ENCODE results near the gene OSBPL1A. TPM values are rescaled to one million over a fixed set of nuclear protein-coding genes. Genes with fewer than 3 reads are reported as not detected.

OSBPL1A gene
- total and polyA plus RNA-seq, 4 experiments from 2014 or later = 2.4 to 5.3 (median 4.0) TPM

DNA sequence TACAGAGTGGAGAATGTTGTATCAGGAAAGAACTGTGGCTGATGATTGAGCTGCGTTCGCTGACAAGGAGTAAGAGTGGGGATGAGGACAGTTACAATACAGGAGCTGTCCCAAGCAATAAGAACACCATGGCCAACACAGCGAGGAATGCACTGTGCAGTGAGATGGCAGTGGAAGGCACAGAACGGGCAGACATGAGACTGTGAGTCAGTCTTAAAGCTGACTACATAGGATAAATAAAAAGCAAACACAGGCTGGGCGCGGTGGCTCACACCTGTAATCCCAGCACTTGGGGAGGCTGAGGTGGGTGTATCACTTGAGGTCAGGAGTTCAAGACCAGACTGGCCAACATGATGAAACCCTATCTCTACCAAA lies 169.0 kb downstream of the OSBPL1A start:
- no peaks in the 10 kb centered on the region for H3K4me1 ChIP-seq (ENCODE audit: insufficient read depth, low read length)
- Mint-ChIP-seq H3K9me3 (no peaks in the 10 kb centered on the region), H3K27me3 (peaks cover 5 to 16% of the 10 kb centered on the region in 2 donors), H3K4me3 (no peak overlapping the region), H3K36me3 (peaks cover 0 to 3% of the 10 kb centered on the region in 2 donors), H3K27ac (no peak overlapping the region), H3K4me1 (peaks cover 0 to 2% (median under 1%) of the 10 kb centered on the region in 4 donors)
- intact Hi-C loops (cut with micrococcal nuclease) = no loop called here
- no peak overlapping the region for H3K27ac ChIP-seq (ENCODE audit: low read depth, low read length)
- ChIA-PET CTCF (ENCODE audit: partially characterized antibody) (no interaction called here), POLR2A (ENCODE audit: partially characterized antibody) (no interaction called here)
- no peaks in the 10 kb centered on the region for H3K36me3 ChIP-seq (ENCODE audit: insufficient read depth, low read length)
- H3K27me3 ChIP-seq (ENCODE audit: insufficient read depth, low read length) = no peaks in the 10 kb centered on the region
- no peak for DNase-seq
- no peaks in the 10 kb centered on the region for H3K9me3 ChIP-seq (ENCODE audit: control insufficient read depth in 1 of 2, low read length in 2 of 2)
- no peak overlapping the region for H3K4me3 ChIP-seq (ENCODE audit: low read length in 2 of 2)

DNA sequence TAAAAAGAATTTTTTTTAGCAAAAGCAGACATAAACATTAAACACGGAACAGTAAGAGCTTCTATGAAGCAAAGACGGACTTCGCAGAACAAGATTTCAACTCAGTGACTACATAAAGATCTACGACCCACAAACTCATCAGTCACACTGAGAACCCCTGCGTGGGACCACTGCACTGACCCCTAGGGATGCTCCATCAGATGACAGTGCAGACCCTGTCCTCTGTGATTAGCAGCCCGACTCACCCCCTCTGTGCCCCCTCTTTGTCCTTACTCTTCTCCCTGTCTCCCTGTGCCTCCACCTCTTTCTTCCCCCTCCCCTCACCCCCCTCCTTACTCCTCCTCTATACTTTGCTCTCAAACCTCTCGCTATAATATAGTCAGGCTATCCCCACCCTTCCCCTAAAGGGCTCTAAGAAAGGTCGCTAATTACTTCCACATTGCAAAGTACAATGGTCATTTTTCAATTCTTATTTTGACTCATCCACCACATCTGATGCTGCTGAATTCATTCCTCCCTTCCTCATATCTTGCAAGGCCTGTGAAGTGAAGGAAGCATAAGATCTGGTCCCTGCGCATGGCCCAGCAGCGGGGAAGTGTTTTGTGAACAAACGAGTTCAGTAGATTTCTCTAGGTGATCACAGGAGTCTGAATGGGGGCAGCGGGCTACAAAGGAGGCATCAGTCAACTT lies 169.5 kb downstream of the OSBPL1A start:
- H3K27me3 ChIP-seq (ENCODE audit: insufficient read depth, low read length) = no peaks in the 10 kb centered on the region
- no peak overlapping the region for H3K27ac Mint-ChIP-seq
- peaks cover 5 to 16% of the 10 kb centered on the region in 2 donors for H3K27me3 Mint-ChIP-seq
- H3K4me1 Mint-ChIP-seq = peaks cover 0 to under 1% (median 0%) of the 10 kb centered on the region in 4 donors
- DNase-seq = no peak
- H3K36me3 ChIP-seq (ENCODE audit: insufficient read depth, low read length) = no peaks in the 10 kb centered on the region
- no peaks in the 10 kb centered on the region for H3K9me3 Mint-ChIP-seq
- H3K36me3 Mint-ChIP-seq = peaks cover 0 to 3% of the 10 kb centered on the region in 2 donors
- H3K27ac ChIP-seq (ENCODE audit: low read depth, low read length) = no peak overlapping the region
- no peaks in the 10 kb centered on the region for H3K4me1 ChIP-seq (ENCODE audit: insufficient read depth, low read length)
- intact Hi-C loops (cut with micrococcal nuclease) = no loop called here
- ChIA-PET POLR2A (ENCODE audit: partially characterized antibody) (no interaction called here), CTCF (ENCODE audit: partially characterized antibody) (no interaction called here)
- H3K4me3 ChIP-seq (ENCODE audit: low read length in 2 of 2) = no peak overlapping the region
- H3K4me3 Mint-ChIP-seq = no peak overlapping the region
- no peaks in the 10 kb centered on the region for H3K9me3 ChIP-seq (ENCODE audit: control insufficient read depth in 1 of 2, low read length in 2 of 2)

DNA sequence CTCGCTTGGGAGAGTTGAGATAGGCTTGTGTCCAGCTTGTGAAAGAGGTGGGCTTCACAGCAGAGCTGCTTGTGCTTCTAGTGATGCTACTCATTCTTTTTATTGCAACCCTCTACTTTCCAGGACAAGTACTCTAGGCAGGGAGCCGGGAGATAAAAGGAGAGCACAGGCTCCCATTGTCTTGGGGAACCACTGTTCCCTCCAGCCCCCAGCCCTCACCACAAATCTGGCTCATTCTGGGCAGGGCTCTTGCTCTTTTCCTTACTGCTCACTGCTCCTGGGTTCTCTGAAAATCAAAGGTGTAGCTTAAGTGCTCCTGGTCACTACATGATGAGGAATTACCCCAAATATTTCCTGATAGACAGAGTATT lies 177.3 kb downstream of the OSBPL1A start:
- H3K27ac Mint-ChIP-seq = no peak overlapping the region
- no peaks in the 10 kb centered on the region for H3K4me1 ChIP-seq (ENCODE audit: insufficient read depth, low read length)
- H3K9me3 Mint-ChIP-seq = no peaks in the 10 kb centered on the region
- POLR2A ChIA-PET (ENCODE audit: partially characterized antibody) = no interaction called here
- CTCF ChIA-PET (ENCODE audit: partially characterized antibody) = no interaction called here
- H3K27me3 Mint-ChIP-seq = peaks cover 2 to 7% of the 10 kb centered on the region in 2 donors
- H3K4me3 Mint-ChIP-seq = no peak overlapping the region
- no peak for DNase-seq
- H3K9me3 ChIP-seq (ENCODE audit: control insufficient read depth in 1 of 2, low read length in 2 of 2) = no peaks in the 10 kb centered on the region
- H3K4me3 ChIP-seq (ENCODE audit: low read length in 2 of 2) = no peak overlapping the region
- intact Hi-C loops (cut with micrococcal nuclease) = no loop called here
- H3K36me3 ChIP-seq (ENCODE audit: insufficient read depth, low read length) = no peaks in the 10 kb centered on the region
- peaks cover 0 to 3% of the 10 kb centered on the region in 2 donors for H3K36me3 Mint-ChIP-seq
- H3K27ac ChIP-seq (ENCODE audit: low read depth, low read length) = no peak overlapping the region
- H3K4me1 Mint-ChIP-seq = no peaks in the 10 kb centered on the region
- no peaks in the 10 kb centered on the region for H3K27me3 ChIP-seq (ENCODE audit: insufficient read depth, low read length)

- H3K9me3 ChIP-seq (ENCODE audit: control insufficient read depth in 1 of 2, low read length in 2 of 2) = no peaks in the 10 kb centered on the region
- no peak for DNase-seq
- no peak overlapping the region for H3K4me3 Mint-ChIP-seq
- H3K27me3 Mint-ChIP-seq = peaks cover 0 to 3% of the 10 kb centered on the region in 2 donors
- no peaks in the 10 kb centered on the region for H3K27me3 ChIP-seq (ENCODE audit: insufficient read depth, low read length)
- ChIA-PET POLR2A (ENCODE audit: partially characterized antibody) (no interaction called here), CTCF (ENCODE audit: partially characterized antibody) (no interaction called here)
- H3K36me3 ChIP-seq (ENCODE audit: insufficient read depth, low read length) = no peaks in the 10 kb centered on the region
- H3K4me1 ChIP-seq (ENCODE audit: insufficient read depth, low read length) = no peaks in the 10 kb centered on the region
- no peak overlapping the region for H3K4me3 ChIP-seq (ENCODE audit: low read length in 2 of 2)
- no peaks in the 10 kb centered on the region for H3K9me3 Mint-ChIP-seq
- no peak overlapping the region for H3K27ac Mint-ChIP-seq
- no peaks in the 10 kb centered on the region for H3K4me1 Mint-ChIP-seq
- no peak overlapping the region for H3K27ac ChIP-seq (ENCODE audit: low read depth, low read length)
- intact Hi-C loops (cut with micrococcal nuclease) = no loop called here
- H3K36me3 Mint-ChIP-seq = no peaks in the 10 kb centered on the region
Observed at GRCh38 chr18:24219561-24220317, 177.9 kb downstream of the OSBPL1A start.

DNA sequence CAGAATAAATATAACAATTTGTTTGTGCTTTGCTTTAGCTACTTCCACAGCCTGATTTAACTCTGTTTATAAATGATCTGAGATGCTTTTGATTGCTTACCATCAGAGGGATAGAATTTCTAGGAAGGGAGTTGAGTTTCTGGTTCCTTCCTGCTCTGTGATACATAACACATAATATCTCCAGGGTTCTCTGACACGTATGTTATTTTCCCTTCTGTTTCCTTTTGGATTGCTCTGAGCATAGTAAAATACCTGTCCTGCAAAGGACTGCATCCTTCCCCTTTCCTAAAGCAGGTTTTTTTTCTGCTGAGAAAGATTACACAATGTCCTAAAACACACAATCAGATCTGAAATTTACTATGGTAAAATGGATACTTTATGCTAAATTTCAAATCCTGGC lies 182.7 kb downstream of the OSBPL1A start:
- Mint-ChIP-seq H3K4me3 (no peak overlapping the region), H3K27ac (no peak overlapping the region), H3K36me3 (no peaks in the 10 kb centered on the region), H3K4me1 (no peaks in the 10 kb centered on the region), H3K9me3 (no peaks in the 10 kb centered on the region), H3K27me3 (peaks cover 0 to 2% of the 10 kb centered on the region in 2 donors)
- no peaks in the 10 kb centered on the region for H3K36me3 ChIP-seq (ENCODE audit: insufficient read depth, low read length)
- no peaks in the 10 kb centered on the region for H3K27me3 ChIP-seq (ENCODE audit: insufficient read depth, low read length)
- H3K27ac ChIP-seq (ENCODE audit: low read depth, low read length) = no peak overlapping the region
- no peak overlapping the region for H3K4me3 ChIP-seq (ENCODE audit: low read length in 2 of 2)
- no peaks in the 10 kb centered on the region for H3K9me3 ChIP-seq (ENCODE audit: control insufficient read depth in 1 of 2, low read length in 2 of 2)
- POLR2A ChIA-PET (ENCODE audit: partially characterized antibody) = no interaction called here
- H3K4me1 ChIP-seq (ENCODE audit: insufficient read depth, low read length) = no peaks in the 10 kb centered on the region
- no peak for DNase-seq
- CTCF ChIA-PET (ENCODE audit: partially characterized antibody) = no interaction called here
- intact Hi-C loops (cut with micrococcal nuclease) = no loop called here

DNA sequence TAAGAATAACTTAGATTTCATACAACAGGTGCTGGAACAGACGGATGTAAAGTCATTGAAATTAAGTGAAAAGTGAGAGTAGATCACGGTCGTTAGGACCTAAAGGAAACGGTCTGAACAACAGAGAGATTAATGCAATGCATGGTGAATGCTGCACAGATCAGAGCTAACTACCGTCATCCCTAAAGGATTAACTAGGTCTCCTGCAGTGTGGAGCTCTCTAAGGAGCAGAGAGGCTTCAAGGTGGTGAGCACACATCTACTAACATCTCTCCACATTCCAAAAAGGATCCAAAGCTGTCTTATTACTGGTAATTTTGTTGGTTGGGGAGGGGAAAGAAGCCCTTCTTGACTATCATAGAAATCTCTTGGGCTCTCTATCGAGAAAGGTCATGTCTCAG lies 183.5 kb downstream of the OSBPL1A start:
- H3K9me3 ChIP-seq (ENCODE audit: control insufficient read depth in 1 of 2, low read length in 2 of 2) = no peaks in the 10 kb centered on the region
- H3K36me3 Mint-ChIP-seq = no peaks in the 10 kb centered on the region
- POLR2A ChIA-PET (ENCODE audit: partially characterized antibody) = no interaction called here
- H3K4me3 ChIP-seq (ENCODE audit: low read length in 2 of 2) = no peak overlapping the region
- no peaks in the 10 kb centered on the region for H3K9me3 Mint-ChIP-seq
- peaks cover 3 to 4% of the 10 kb centered on the region in 2 donors for H3K27me3 Mint-ChIP-seq
- no peak overlapping the region for H3K4me3 Mint-ChIP-seq
- H3K27ac Mint-ChIP-seq = no peak overlapping the region
- no peak overlapping the region for H3K27ac ChIP-seq (ENCODE audit: low read depth, low read length)
- no peaks in the 10 kb centered on the region for H3K36me3 ChIP-seq (ENCODE audit: insufficient read depth, low read length)
- no peaks in the 10 kb centered on the region for H3K4me1 ChIP-seq (ENCODE audit: insufficient read depth, low read length)
- H3K27me3 ChIP-seq (ENCODE audit: insufficient read depth, low read length) = no peaks in the 10 kb centered on the region
- peaks cover 0 to 1% (median 0%) of the 10 kb centered on the region in 4 donors for H3K4me1 Mint-ChIP-seq
- CTCF ChIA-PET (ENCODE audit: partially characterized antibody) = no interaction called here
- no peak for DNase-seq
- intact Hi-C loops (cut with micrococcal nuclease) = no loop called here

DNA sequence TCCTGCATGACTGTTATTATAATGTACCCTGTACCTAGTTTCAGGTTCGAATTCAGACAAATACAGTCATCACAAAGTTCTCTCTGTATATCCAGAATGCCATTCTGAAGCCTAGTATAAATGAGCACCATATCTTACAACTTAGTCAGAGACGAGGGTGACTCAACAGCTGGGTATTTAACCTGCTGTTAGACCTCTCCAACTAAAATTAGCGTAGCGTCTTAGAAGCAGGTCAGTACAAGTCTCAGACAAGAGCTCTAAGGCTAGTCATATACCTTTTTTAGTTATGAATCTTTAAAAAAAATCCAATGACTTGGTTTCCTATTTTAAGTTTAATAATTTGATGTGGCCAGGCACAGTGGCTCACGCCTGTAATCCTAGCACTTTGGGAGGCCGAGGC lies 184.7 kb downstream of the OSBPL1A start:
- intact Hi-C loops (cut with micrococcal nuclease) = no loop called here
- H3K4me3 Mint-ChIP-seq = no peak overlapping the region
- CTCF ChIA-PET (ENCODE audit: partially characterized antibody) = no interaction called here

More for the DNA sequence above, 184.7 kb downstream of the OSBPL1A start:
- Mint-ChIP-seq H3K36me3 (no peaks in the 10 kb centered on the region), H3K4me1 (peaks cover 0 to 1% (median 0%) of the 10 kb centered on the region in 4 donors), H3K27ac (no peak overlapping the region), H3K27me3 (peaks cover 3 to 4% of the 10 kb centered on the region in 2 donors), H3K9me3 (no peaks in the 10 kb centered on the region)
- DNase-seq = no peak
- H3K27ac ChIP-seq (ENCODE audit: low read depth, low read length) = no peak overlapping the region
- H3K4me1 ChIP-seq (ENCODE audit: insufficient read depth, low read length) = no peaks in the 10 kb centered on the region
- H3K36me3 ChIP-seq (ENCODE audit: insufficient read depth, low read length) = no peaks in the 10 kb centered on the region
- no peak overlapping the region for H3K4me3 ChIP-seq (ENCODE audit: low read length in 2 of 2)
- POLR2A ChIA-PET (ENCODE audit: partially characterized antibody) = no interaction called here
- no peaks in the 10 kb centered on the region for H3K9me3 ChIP-seq (ENCODE audit: control insufficient read depth in 1 of 2, low read length in 2 of 2)
- H3K27me3 ChIP-seq (ENCODE audit: insufficient read depth, low read length) = no peaks in the 10 kb centered on the region

All from CD4-positive, alpha-beta memory T cell (primary cell).